Central memory CD8-positive, alpha-beta T cell (primary cell): ENCODE data around the gene GNG12.

Source experiments
- ATAC-seq: fragments of 150-1000 bp; cut with Tn5 transposase; replicated peaks from 2 replicates; pipeline ENCODE4 v1.10.0; 2022; ENCODE audit warnings: mild to moderate bottlenecking, moderate FRiP score, moderate number of reproducible peaks; ENCODE audit not compliant: poor library complexity, severe bottlenecking; ENCODE audit errors: extremely low read depth
- DNase-seq, 2 donors: peaks; one replicate each; pipeline ENCODE4 v3.0.0; 2021; ENCODE audit warnings: low spot score in 2 of 2
- H3K27ac Mint-ChIP-seq: one replicate; pipeline ENCODE4 v1.8.0; 2022; ENCODE audit warnings: low read depth, mild to moderate bottlenecking, moderate library complexity, mixed read lengths
- H3K27me3 Mint-ChIP-seq: one replicate; pipeline ENCODE4 v1.8.0; 2022; ENCODE audit warnings: mixed read lengths
- H3K36me3 Mint-ChIP-seq: one replicate; pipeline ENCODE4 v1.8.0; 2022; ENCODE audit warnings: mild to moderate bottlenecking, moderate library complexity, mixed read lengths; ENCODE audit not compliant: insufficient read depth
- H3K4me1 Mint-ChIP-seq: one replicate; pipeline ENCODE4 v1.8.0; 2022; ENCODE audit warnings: mixed read lengths
- H3K4me3 Mint-ChIP-seq: one replicate; pipeline ENCODE4 v1.8.0; 2022; ENCODE audit warnings: mild to moderate bottlenecking, moderate library complexity, mixed read lengths
- H3K9me3 Mint-ChIP-seq: one replicate; pipeline ENCODE4 v1.8.0; 2022; ENCODE audit warnings: mixed read lengths

GNG12 gene

GRCh38 chr1:67818725-67819301, 14.5 kb downstream of the GNG12 start:
- no peak overlapping the region for H3K4me3 Mint-ChIP-seq
- no peaks in the 10 kb centered on the region for H3K36me3 Mint-ChIP-seq
- H3K9me3 Mint-ChIP-seq: no peaks in the 10 kb centered on the region
- H3K4me1 Mint-ChIP-seq: no peaks in the 10 kb centered on the region
- no peak for DNase-seq
- no peak for ATAC-seq
- H3K27me3 Mint-ChIP-seq: peaks cover 27% of the 10 kb centered on the region
- no peak overlapping the region for H3K27ac Mint-ChIP-seq

DNA sequence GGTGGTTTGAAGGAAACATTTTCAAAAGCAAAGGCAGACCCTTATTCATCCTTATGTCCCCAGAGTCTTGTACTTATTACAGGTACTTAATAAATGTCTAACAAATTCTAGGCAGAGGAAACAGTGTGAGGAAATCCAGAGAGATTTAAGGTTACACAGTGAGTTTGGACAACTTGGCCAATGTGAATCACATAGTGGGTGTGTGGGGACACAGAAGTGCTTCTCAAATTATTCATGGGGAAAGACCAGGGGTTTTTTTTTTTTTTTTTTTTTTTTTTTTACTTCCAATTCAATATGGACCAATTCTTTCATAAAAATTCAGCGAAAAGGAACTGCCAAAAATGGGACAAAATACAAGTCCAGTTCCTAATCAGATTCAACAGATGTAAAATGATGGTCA, 15.1 kb downstream of the GNG12 start:
- DNase-seq (no peak), ATAC-seq (no peak)
- H3K9me3 Mint-ChIP-seq: no peaks in the 10 kb centered on the region
- no peak overlapping the region for H3K4me3 Mint-ChIP-seq
- no peak overlapping the region for H3K27ac Mint-ChIP-seq
- no peaks in the 10 kb centered on the region for H3K4me1 Mint-ChIP-seq
- peaks cover 27% of the 10 kb centered on the region for H3K27me3 Mint-ChIP-seq
- H3K36me3 Mint-ChIP-seq: no peaks in the 10 kb centered on the region

GRCh38 chr1:67817319-67817718, 15.9 kb downstream of the GNG12 start:
- H3K4me1 Mint-ChIP-seq: no peaks in the 10 kb centered on the region
- no peaks in the 10 kb centered on the region for H3K9me3 Mint-ChIP-seq
- peaks cover 27% of the 10 kb centered on the region for H3K27me3 Mint-ChIP-seq
- H3K27ac Mint-ChIP-seq: no peak overlapping the region
- H3K4me3 Mint-ChIP-seq: no peak overlapping the region
- ATAC-seq (no peak), DNase-seq (no peak)
- no peaks in the 10 kb centered on the region for H3K36me3 Mint-ChIP-seq

DNA sequence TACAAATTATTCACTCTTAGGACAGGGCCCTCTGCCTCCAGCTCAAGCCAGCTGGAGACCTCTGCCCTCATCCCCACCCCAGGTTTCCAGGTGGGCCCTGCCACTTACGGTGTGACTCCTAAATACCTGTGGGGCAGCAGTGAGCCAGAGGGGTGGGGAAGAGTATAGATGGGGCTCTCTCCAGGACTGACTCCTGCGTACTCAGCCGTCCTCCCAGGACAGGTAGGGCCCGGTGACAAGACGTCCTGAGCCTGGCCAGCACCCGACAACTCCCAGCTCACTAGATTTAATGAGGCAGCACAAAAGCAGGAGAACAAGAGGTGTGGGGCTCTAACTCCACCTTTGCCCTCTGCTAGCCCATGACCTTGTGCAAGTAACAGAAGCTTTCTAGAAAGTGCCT, 16.8 kb downstream of the GNG12 start:
- Mint-ChIP-seq H3K27ac (no peak overlapping the region), H3K4me3 (no peak overlapping the region), H3K9me3 (no peaks in the 10 kb centered on the region), H3K4me1 (no peaks in the 10 kb centered on the region), H3K36me3 (no peaks in the 10 kb centered on the region), H3K27me3 (peaks cover 27% of the 10 kb centered on the region)
- DNase-seq (no peak), ATAC-seq (no peak)

DNA sequence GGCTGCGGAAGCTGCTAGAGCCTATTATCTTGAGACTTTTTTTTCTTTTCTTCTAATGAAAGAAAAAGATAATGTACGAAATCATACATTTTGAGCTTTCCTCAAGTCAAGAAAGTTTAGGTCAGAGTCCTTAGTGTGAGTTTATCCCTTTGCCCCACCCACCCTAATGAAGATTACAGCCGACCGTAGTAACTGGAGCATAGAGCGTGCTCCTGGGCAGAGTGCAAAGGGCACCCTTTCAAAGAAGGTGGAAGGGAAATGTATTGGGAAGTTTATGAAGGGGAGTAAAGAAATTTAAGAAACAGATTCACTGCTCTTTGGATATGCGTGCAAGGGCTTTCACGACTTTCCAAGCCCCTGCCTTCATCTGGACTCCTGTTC, 17.2 kb downstream of the GNG12 start:
- no peak overlapping the region for H3K4me3 Mint-ChIP-seq

DNA sequence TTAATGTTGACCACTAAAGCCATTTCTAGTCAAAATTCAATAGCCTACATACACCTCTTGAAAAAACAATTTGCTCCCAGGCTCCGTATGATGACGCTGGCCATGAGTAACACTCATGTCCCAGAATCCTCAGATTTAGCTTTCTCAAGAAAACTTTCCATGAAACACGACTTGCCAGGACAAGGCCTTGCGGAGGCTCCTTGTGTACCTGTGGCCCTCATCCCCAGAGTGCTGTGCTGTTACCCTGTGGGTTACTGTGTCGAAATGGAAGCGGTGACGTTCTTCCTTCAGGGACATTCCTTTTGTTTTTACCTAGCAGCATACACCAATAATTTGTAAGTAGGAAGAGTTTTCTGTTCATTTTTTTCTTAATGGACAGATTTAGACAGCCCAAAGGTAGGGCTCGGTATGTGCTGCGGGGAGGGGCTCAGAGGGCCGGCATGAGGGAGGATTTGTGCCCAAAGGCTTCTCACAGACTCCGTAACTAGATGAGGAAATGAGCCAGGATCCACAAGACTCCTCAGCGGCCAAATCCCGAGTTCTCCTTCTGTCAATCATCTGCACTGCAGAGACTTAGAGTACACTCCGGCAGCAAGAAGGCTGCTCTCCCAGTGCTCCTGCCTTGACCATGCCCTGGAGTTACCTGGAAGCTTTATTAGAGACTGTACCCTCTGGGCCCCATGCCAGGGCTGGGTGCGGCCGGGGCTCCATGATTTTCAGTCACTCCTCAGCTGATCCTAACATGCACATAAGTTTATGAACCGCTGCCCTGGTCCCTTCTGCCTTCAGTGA, 17.8 kb downstream of the GNG12 start:
- no peaks in the 10 kb centered on the region for H3K36me3 Mint-ChIP-seq
- H3K9me3 Mint-ChIP-seq: no peaks in the 10 kb centered on the region
- H3K27me3 Mint-ChIP-seq: peaks cover 27% of the 10 kb centered on the region
- DNase-seq (no peak), ATAC-seq (no peak)
- H3K4me1 Mint-ChIP-seq: no peaks in the 10 kb centered on the region
- no peak overlapping the region for H3K4me3 Mint-ChIP-seq
- no peak overlapping the region for H3K27ac Mint-ChIP-seq

More for the DNA sequence above, 17.2 kb downstream of the GNG12 start:
- Mint-ChIP-seq H3K27ac (no peak overlapping the region), H3K4me1 (no peaks in the 10 kb centered on the region), H3K27me3 (peaks cover 27% of the 10 kb centered on the region), H3K9me3 (no peaks in the 10 kb centered on the region), H3K36me3 (no peaks in the 10 kb centered on the region)
- DNase-seq: no peak
- ATAC-seq: no peak

DNA sequence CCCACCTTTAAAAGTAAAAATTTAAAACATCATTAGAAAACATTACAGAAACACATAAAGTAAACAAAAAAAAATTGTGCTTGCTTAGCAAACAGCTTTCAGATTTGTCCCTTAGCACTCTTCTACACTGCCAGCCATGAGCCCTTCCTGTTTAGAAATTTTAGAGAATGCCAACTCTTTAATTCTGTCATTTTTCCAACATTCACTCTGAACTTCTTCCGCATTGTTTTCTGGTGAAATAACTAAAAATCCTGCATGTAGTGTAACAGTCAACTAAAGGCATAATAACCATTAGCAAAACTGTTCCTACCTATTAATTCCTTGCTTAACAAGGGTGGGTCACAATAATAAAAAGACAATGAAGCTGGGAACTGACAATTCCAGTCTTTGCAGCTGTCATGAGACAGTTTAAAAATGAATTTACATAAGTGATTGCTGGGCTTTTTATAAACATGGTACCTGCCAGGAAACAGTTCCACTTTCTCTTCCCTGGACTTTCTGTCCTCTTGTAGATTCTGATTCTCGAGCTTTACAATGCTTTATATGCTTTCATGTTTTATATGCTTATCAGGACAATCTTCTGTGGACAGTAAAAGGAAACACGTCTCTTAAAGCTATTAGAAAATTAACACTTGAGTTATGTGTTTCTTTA, 19.0 kb downstream of the GNG12 start:
- H3K9me3 Mint-ChIP-seq: no peaks in the 10 kb centered on the region
- H3K4me1 Mint-ChIP-seq: no peaks in the 10 kb centered on the region
- DNase-seq (no peak), ATAC-seq (no peak)
- peaks cover 20% of the 10 kb centered on the region for H3K27me3 Mint-ChIP-seq
- H3K27ac Mint-ChIP-seq: no peak overlapping the region
- H3K4me3 Mint-ChIP-seq: no peak overlapping the region
- no peaks in the 10 kb centered on the region for H3K36me3 Mint-ChIP-seq

DNA sequence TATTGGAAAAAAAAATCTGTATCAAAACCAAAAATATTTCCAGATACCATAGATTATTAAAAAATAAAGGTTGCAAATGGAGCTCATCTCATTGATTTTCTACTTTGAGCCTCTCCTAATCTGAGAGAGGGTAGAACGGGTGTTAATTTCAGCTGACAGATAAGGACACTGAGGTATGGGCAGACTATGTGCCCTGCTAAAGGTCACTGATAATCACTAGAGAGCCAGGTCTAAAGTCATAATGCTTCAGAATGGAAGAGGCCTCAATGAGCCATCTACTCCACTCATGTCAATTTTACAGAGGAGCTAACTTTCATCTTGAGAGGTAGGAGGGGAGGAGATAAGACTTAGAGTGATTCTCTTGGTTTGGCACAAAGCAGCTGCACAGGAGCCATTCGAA, 21.0 kb downstream of the GNG12 start:
- Mint-ChIP-seq H3K27ac (no peak overlapping the region), H3K4me3 (no peak overlapping the region), H3K27me3 (peaks cover 10% of the 10 kb centered on the region), H3K36me3 (no peaks in the 10 kb centered on the region), H3K4me1 (no peaks in the 10 kb centered on the region), H3K9me3 (no peaks in the 10 kb centered on the region)
- DNase-seq: no peak
- ATAC-seq: no peak

DNA sequence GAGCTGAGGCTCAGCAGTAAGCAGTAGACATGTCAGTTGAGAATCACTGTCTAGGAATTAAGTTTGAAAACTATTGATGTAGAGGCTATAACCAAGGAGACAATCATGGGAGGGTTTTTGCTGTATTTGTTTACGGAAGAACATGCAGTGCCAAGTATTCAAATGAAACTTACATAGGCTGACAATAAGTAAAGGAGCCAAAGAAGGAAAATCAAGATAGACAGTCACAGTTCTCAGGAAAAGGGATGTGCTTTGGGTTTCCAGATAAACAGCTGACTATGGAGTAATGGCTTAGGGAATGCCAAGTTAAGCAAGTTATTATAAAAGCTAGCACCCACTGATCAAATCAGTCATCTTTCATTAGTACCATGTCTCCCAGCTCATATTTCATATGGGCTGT, 21.5 kb downstream of the GNG12 start:
- H3K4me3 Mint-ChIP-seq: no peak overlapping the region
- no peaks in the 10 kb centered on the region for H3K36me3 Mint-ChIP-seq
- no peak overlapping the region for H3K27ac Mint-ChIP-seq
- H3K4me1 Mint-ChIP-seq: no peaks in the 10 kb centered on the region
- H3K9me3 Mint-ChIP-seq: no peaks in the 10 kb centered on the region
- ATAC-seq: no peak
- H3K27me3 Mint-ChIP-seq: peaks cover 10% of the 10 kb centered on the region
- no peak for DNase-seq

DNA sequence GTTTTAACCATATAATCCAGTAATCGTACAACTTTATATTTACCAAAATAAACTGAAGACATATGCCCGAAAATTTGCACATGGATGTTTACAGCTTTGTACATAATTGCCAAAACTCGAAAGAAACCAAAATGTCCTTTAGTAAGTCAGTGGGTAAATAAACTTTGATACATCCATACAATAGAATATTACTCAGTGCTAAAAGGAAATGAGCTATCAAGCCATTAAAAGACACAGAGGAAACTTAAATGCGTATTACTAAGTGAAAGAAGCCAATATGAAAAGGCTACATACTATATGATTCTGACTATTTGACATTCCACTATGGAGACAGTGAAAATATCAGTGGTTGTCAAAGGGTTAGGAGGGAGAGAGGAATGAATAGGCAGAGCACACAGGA, 23.4 kb downstream of the GNG12 start:
- Mint-ChIP-seq H3K9me3 (no peaks in the 10 kb centered on the region), H3K4me1 (no peaks in the 10 kb centered on the region), H3K4me3 (no peak overlapping the region), H3K36me3 (no peaks in the 10 kb centered on the region), H3K27ac (no peak overlapping the region), H3K27me3 (peaks cover 28% of the 10 kb centered on the region)
- DNase-seq (no peak), ATAC-seq (no peak)

GRCh38 chr1:67807282-67807681, 26.0 kb downstream of the GNG12 start:
- no peak overlapping the region for H3K4me3 Mint-ChIP-seq
- no peaks in the 10 kb centered on the region for H3K4me1 Mint-ChIP-seq
- no peak overlapping the region for H3K27ac Mint-ChIP-seq
- H3K9me3 Mint-ChIP-seq: no peaks in the 10 kb centered on the region
- no peak for DNase-seq
- H3K27me3 Mint-ChIP-seq: peaks cover 54% of the 10 kb centered on the region
- no peak for ATAC-seq
- H3K36me3 Mint-ChIP-seq: no peaks in the 10 kb centered on the region

DNA sequence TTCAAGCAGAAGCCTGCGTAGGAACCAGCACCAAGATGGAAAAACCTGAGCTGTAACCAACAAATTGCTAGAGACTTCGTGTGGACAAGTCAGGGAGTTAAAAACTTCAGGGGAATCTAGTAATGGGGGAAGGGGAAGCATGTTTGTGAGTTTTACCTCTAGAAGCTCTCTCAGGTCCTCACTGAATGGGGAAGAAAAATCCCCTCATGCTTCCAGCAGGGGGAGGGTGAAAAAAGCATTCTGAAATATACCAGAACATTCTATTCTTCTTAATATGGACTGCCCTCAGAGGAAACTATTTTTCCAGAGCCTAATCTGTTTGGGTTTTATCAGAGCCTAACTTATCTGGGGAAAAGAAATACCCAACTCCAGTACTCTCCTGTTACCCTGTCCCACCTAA, 28.6 kb downstream of the GNG12 start:
- H3K9me3 Mint-ChIP-seq: no peaks in the 10 kb centered on the region
- H3K27me3 Mint-ChIP-seq: peaks cover 71% of the 10 kb centered on the region
- no peak for ATAC-seq
- H3K27ac Mint-ChIP-seq: no peak overlapping the region
- no peak for DNase-seq
- H3K4me3 Mint-ChIP-seq: no peak overlapping the region
- no peaks in the 10 kb centered on the region for H3K4me1 Mint-ChIP-seq
- no peaks in the 10 kb centered on the region for H3K36me3 Mint-ChIP-seq
